Hindlimb muscle (tissue), 1 donor: ENCODE results near the gene TMEM252. TPM values are rescaled to one million over a fixed set of nuclear protein-coding genes. Genes with fewer than 3 reads are reported as not detected.

ENCODE experiments used
- DNase-seq: peaks from one replicate; pipeline ENCODE4 v3.0.0-alpha.2; 2013
- polyA plus RNA-seq: library from polyadenylated mRNA; unstranded; fragments of 120-200 nt; gene quantifications from one replicate; pipeline ENCODE4 v1.2.1, GENCODE V29; 2013; ENCODE audit not compliant: insufficient read length

Gene TMEM252
- polyA plus RNA-seq, 1 donor = 1.8 TPM

DNA sequence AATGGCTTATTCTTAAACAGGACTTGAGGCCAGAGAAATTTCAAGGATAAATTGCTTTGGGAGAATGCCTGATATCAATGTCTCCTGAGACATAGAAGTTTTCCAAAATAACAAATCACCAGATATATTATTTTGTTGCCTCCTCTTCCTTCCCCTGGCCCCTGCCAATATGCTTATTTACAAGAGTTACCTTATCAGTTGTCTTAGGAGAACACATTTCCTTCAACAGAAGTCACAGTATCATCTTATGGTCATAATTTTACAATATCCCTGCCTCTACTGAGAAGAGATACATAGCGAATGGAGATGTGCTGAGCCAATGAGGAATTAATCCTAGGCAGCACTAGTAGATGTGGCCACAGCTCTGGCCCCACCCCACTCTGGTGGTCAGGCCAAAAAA, 43.1 kb downstream of the TMEM252 start:
- DNase-seq = no peak

DNA sequence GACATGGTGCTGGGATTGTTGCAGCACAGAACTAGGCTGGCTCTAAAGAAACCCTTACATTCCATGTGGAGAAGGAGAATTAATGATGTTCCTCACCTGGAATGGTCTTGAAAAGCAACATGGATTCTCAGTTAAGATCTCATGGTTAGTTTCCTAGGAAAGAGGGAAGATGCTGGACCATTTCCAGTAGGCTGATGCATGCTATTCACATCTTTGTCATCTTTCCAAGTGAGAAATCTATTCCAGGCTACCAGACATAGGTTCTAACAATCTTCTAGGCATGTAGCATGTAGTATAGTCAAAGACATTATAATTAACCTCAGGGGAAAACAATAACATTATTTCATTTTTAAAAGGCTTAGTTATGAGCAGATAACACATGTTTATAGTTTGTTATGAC, 44.3 kb downstream of the TMEM252 start:
- no peak for DNase-seq

DNA sequence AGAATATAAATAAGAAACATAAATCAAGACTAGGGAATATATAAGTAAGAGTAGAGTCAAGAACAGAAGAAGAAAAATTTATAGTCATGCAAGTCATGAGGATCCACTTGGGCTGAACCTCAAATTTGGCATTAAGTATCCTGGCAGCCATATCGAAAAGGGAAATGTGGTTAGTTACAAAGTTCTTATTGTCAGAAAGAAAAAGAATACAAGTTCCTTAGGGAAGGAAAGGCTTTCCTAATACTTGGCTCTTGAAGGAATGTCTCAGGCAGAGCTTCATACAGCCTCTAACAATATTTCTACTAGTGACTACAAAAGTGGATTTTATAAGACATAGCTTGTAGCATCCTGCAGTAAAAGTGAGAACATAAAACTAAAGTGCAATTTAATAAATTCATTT, 45.4 kb downstream of the TMEM252 start:
- peak; percentile 31 for DNase-seq

DNA sequence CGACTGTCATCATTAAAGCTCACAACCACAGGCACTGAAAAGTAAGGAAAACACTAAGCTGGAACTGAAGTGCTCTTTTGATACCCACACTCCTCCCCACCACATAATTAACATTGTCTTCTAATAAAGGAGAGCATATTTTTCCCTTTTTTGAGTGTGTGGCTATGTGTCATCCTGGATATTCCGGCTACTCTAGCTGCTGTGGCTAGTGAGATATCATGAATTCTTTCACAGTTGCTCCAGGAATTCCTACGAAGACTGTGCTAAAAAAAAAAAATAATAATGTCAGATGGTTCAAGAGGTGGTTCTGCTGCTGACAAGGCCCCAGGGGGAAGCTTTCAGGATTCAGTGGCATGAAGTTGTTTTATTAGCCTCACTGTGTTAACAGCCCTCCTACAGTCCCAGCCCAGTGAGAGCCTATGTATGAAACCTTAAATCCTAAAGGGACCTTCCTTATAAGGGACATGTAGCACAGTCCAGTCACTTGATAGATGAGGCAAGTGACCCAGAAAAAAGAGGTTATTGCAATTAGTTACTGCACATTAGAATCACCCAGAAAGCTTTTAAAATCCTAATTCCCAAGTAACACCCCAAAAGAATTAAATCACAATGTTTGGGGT, 46.6 kb downstream of the TMEM252 start:
- no peak for DNase-seq

DNA sequence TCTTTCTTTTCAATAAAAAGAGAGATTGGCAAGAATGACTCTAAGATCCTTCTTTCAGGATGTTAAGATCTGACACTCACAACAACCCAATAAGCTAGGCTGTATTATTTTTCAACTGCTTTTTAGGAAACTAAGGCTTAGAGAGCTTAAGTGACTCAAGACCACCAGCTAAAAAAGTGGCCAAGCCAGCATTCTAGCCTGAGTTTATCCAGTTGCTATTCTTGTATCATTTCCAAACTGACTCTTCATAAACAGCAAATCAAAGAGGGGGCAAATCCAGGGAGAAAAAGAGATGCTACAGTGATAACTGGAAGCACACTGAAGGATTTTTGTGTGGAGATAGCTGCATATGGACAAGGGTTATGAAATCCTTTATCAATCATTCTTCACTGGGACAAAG, 47.1 kb downstream of the TMEM252 start:
- DNase-seq = no peak

DNA sequence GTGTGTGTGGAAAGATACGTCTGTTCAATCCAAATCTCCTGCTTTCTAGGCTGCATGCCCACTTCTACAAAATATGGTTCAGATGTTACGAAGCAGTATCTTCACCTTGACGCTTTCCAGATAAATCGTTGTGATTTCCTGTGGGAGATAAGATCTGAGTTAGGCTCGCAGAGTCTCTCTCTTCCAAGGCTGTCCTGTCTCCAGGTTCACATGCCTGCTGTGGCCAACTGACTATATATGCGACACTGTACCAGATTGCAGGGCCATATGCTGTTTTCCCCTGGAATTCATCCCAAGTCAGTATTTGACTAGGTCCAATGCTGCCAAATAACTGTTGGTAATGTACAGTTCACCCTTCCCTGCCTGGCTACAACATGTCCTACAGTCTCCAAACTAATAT, 47.9 kb downstream of the TMEM252 start:
- DNase-seq = no peak

DNA sequence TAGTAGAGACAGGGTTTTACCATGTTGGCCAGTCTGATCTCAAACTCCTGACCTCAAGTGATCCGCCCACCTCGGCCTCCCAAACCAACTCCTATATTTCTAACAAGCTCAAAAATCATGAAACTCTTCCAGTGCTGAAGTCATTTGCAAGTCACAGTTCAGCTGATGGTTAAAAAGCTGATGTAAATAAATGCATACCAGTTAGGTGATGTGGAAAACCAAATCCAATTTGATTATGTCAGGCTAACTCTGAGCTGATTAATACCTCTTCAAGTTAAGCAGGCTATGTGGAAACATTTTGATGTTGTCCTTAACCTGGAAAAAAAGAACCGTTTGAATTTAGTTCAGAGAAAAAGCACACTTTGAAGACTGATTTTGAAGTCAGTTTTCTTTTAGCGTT, 51.0 kb downstream of the TMEM252 start:
- no peak for DNase-seq

DNA sequence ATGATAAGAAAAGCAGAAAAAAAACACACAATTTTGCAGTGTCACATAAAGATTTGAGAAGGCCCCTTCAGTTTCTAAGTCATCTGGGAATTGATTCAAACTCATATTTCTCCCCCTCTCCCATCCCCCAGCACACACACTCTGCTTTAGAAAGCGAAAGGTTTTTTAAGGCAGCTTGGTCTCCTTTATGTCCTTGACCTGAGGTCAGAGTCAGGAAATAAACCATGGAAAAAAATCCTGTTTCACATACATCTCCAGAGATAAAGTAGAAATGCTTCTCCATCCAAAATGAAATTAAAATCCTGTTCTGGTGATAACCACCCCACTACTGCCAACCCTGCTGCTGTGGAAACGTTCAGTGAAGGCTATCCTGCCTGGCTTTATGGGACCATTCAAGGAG, 52.6 kb downstream of the TMEM252 start:
- DNase-seq = no peak

Other genes with a start within 250 kb of the TMEM252 start
- not detected for gene FOXD4L3, start 238.0 kb downstream of the TMEM252 start, polyA plus RNA-seq
- gene PGM5, start 184.3 kb downstream of the TMEM252 start, polyA plus RNA-seq = 61.6 TPM
- gene PIP5K1B, start 164.4 kb upstream of the TMEM252 start, polyA plus RNA-seq = 1.7 TPM